ENCODE results near the gene HPN. TPM values are rescaled to one million over a fixed set of nuclear protein-coding genes. Genes with fewer than 3 reads are reported as not detected.
"Not testable (repeated sequence)": the region's sequence is repeated elsewhere in the genome, so short reads cannot be mapped to it uniquely, and the experiment has no call there.

HPN gene
- total RNA-seq, 1 donor from 2014 or later = 564 TPM

DNA sequence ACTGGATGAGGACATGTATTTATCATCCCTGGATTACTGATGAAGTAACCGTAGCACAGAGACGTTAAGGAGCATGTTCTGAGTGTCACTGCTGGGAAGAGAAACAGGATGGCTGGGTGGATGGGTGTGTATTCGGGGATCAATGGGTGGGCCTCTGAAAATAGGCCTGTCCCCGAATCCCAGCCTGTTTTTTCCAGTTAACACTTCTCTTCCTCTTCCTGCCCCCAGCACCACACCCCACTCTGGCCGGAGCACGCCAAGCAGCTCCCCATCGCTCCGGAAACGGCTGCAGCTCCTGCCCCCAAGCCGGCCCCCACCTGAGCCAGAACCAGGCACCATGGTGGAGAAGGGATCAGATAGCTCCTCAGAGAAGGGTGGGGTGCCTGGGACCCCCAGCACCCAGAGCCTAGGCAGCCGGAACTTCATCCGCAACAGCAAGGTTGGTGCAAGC is 32.6 kb upstream of the HPN start:
- DNase-seq (ENCODE audit: low spot score) = no peak
- ATAC-seq = no peak

DNA sequence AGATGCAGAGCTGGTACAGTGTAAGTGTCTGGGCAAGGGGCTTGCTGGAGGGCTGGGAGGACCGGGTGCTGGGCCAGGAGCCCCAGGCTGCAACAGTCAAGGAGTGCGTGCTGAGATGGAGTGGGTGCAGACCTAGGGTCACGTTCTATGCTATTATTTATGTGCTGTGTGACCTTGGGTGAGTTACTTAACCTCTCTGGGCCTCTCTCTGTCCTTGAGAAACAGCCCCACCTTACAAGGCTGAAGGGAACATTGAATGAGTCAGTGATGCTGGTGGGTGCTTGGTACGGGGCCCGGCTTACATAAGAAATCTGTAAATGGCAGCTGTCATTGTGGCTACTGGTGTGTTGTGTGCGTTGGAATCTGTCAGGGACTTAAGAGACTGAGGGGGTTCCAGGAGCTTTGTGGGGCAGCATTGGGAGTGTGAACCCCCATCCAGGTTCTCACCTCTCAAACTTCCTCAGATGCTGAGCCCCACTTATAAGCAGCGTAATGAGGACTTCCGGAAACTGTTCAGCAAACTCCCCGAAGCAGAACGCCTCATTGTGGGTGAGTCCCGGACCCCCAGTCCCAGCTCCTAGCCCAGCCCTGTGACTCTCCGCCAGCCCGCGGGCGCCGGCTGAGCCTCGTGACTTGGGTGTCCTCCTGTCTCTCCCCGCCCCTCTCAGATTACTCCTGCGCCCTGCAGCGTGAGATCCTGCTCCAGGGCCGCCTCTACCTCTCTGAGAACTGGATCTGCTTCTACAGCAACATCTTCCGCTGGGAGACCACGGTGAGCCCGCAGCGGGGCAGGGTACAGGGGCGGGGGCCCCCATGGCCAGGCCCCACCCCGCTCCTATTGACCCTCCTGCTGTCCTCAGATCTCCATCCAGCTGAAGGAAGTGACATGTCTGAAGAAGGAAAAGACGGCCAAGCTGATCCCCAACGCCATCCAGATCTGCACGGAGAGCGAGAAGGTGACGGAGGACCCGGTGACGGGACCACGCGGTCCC is 31.8 kb upstream of the HPN start:
- ATAC-seq (no peak), DNase-seq (ENCODE audit: low spot score) (no peak)

DNA sequence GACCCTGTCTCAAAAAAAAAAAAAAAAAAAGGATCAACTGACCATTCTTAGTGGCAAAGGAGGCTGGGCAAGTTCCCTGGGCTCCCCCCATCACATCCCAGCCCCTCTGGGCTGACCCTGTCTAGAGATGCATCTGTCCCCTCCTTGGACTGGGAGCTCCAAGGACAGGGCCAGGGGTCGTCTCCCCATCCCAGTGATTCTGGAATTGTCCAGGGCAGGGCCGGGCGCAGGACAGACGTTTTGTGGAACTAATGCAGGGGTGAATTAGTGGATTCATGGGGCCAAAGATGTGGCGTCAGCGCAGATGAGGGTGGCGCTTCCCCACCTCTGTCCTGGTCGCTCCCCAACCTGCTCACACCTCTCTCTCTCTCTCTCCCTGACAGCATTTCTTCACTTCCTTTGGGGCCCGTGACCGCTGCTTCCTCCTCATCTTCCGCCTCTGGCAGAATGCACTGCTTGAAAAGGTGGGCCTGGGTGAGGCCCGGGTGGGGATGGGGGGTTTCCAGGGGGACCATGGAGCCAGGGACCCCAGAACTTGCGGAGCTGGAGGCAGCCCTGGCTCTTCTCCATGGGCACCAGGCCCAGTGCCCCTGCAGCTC is 30.3 kb upstream of the HPN start:
- no peak for ATAC-seq
- DNase-seq (ENCODE audit: low spot score) = no peak

DNA sequence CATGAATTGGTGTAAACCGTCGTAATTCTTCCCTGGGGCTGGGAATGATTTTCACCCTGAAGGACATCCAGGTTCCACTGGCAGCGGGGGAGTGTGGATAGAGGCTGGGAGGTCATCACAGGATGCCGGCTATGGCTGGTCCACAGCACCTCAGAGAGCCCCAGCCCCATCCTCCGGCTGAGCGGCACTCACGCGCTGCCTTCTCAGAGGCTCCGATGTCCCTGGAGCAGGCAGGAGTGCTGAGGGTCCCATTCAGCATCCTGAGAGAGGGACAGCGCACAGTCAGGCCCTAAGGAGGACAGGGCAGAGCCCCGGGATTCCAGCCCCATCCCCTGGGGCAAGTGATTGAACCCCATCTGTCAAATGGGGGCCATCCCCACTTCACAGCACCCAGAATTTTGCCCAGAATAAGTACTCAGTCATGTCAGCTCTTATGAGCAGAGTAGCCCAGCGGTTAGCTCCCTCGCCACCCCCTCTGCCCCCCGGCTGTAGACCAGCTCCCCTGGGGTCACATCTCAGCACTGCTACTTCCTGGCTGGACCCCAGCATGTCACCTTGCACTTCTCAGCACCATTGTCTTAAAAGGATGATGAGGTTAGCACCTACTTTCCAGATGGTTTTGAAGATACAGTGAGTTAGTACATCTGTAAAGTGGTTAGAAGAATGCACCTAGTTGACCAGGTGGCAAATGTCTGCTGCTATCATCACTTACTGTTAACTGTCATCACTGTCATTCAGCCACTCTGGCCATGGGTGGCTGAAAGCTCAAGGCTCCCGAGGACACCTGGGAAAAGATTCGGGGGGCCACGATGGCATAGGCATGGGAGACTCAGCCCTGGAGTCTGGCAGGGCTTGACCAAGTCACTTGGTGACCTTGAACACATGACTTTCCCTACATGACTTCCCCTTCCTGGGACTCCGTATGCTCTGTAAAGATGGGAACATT is 29.5 kb upstream of the HPN start:
- ATAC-seq (no peak), DNase-seq (ENCODE audit: low spot score) (no peak)

DNA sequence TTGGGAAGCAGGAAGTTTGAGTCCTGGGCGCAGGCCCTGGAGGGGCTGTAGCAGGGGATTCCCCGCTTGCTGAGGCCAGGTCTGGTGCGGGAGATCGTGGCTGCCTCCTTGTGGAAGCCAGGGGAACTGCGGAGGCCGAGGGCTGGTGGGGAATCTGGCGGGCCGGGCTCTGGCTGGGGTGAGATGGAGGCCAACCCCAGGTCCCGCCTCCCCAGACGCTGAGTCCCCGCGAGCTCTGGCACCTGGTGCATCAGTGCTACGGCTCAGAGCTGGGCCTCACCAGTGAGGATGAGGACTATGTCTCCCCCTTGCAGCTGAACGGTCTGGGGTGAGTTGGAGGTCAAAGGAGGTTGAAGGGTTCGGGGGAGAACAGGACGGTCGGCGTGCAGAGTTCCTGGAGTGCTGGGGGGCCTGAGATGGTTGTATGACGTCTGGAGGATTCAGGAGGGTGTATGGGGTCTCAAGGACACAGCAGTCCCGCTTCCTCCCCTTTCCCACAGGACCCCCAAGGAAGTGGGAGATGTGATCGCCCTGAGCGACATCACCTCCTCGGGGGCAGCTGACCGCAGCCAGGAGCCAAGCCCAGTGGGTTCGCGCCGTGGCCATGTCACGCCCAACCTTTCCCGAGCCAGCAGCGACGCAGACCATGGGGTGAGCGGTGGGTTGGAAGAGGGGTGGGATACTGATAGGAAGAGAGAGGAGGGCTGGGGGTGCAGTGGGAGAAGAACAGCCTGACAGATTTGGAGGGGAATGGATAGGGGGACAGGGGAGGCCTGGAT is 28.3 kb upstream of the HPN start:
- peak; percentile 79 for DNase-seq (ENCODE audit: low spot score)
- peak; percentile 94 for ATAC-seq

DNA sequence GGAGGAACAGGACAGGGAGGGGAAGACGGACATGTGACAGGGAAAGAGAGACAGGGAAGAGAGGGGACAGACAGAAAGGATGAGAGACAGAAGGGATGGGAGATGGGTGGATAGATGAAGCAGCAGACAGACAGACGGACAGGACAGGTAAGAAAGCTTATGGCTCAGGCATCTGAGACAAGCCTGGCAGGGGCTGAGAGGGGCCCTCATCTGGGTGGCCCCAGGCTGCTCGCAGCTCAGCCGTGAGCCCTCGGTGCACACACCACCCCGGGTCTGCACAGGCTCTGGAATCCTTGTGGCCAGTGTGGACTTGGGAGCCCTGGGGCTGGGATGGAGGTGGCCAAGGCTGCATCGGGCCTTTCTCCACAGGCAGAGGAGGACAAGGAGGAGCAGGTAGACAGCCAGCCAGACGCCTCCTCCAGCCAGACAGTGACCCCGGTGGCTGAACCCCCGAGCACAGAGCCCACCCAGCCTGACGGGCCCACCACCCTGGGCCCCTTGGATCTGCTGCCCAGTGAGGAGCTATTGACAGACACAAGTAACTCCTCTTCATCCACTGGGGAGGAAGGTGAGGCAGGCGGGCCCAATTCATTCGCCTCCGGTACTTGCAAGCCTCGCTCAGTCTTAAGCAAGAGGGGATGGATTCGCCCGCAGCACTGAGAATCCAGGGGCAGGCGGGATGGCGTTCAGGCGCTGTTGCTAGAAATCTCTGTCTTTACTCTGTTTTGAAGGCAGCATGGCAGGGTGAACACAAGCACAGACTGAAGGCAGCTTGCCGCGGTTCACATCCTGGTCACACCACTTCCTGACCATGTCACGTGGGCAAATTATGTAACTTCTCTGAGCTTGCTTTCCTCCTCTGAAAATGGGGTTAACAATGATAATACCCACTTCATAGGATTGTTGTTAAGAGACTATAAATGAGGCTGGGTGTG is 27.4 kb upstream of the HPN start:
- ATAC-seq = no peak
- no peak for DNase-seq (ENCODE audit: low spot score)

DNA sequence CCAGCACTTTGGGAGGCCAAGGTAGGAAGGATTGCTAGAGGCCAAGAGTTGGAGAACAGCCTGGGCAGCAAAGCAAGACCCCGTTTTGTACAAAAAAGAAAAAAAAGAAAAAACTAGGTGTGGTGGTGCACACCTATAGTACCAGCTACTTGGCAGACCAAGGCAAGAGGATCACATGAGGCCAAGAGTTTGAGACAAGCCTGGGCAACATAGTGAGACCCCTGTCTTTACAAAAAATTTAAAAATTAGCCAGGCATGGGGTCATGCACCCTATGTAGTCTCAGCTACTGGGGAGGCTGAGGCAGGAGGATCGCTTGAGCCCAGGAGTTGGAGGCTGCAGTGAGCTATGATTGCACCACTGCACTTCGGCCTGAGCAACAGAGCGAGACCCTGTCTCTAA is 26.7 kb upstream of the HPN start:
- ATAC-seq; DNase-seq (ENCODE audit: low spot score): not testable (repeated sequence)

DNA sequence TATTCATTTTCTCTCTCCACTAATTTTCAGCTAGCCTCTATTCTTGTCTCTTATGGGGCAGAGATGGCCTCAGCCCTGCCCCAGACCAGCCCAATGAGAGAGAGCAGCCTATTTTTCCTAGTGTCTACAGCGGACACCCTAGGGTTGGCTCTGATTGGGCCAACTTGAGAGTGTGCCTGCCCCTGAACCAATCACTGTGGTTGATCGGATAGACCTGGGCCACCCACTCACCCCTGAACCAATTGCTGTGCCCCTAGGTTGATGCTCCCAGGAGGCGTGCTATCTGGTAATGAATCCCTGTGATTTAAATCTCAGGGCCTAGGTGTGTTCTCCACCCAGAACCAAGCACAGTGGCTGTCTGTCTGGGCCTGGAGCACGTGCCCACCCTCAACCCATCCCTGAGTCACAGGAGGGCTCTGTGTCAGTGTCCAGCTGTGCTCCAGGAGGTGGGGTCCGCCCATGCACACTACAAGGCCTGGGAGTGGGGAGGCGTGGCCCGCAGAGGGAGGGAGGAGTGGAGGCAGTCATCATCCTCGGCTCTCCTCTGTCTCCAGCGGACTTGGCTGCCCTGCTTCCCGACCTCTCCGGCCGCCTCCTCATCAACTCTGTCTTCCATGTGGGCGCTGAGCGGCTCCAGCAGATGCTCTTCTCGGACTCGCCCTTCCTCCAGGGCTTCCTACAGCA is 26.1 kb upstream of the HPN start:
- ATAC-seq (no peak), DNase-seq (ENCODE audit: low spot score) (no peak)

DNA sequence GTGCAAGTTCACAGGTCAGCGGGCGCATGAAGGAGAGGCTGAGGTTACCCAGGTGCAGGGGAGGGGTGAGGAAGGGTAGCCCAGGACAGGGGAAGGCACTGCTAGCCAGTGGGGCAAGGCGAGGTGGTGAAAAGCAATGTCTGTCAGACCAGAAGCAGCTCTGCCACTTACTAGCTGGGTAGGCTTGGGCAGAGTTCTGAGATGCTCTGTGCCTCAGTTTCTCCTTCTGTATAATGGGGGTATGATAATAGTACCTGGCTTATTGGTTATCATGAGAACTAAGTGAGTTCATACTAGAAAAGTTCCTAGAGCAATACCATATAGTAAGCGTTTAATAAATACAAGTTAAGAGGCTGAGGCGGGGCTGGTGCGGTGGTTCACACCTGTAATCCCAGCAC is 25.6 kb upstream of the HPN start:
- DNase-seq (ENCODE audit: low spot score) (no peak), ATAC-seq (no peak)

DNA sequence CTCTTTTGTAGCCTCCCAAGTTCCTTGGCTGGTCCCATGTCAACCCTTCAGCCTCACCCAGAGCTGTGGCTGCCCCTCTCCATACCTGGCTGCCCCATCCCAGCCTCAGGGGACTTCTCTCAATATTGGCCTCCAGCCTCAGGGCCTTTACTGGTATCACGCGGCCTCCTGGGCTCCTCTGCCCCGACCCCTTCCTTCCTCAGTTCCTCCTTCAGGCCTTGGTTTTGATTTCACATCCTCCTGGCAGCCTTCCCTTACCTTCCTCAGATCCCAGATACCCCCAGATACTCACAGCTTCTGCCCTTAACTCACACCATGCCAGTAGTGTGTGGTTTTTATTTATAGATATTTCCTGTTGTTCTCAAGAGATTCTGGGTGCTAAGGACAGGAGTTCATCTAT is 24.0 kb upstream of the HPN start:
- ATAC-seq (no peak), DNase-seq (ENCODE audit: low spot score) (no peak)

DNA sequence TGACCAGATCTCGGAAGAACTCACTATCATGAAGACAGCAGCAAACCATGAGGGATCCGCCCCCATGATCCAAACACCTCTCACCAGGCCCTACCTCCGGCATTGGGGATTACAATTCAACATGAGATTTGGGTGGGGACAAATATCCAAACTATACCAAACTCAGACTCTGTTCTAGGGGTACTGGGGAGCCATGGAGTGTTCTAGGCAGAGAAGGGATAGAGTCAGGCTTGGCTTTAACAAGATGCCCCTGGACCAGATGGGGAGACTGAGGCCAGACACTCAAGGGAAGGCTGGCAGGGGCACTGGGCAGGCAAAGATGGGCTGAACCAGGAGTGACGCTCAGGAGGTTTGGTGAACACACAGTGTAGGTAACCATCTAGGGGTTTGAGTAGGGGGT is 23.1 kb upstream of the HPN start:
- DNase-seq (ENCODE audit: low spot score) (no peak), ATAC-seq (no peak)

DNA sequence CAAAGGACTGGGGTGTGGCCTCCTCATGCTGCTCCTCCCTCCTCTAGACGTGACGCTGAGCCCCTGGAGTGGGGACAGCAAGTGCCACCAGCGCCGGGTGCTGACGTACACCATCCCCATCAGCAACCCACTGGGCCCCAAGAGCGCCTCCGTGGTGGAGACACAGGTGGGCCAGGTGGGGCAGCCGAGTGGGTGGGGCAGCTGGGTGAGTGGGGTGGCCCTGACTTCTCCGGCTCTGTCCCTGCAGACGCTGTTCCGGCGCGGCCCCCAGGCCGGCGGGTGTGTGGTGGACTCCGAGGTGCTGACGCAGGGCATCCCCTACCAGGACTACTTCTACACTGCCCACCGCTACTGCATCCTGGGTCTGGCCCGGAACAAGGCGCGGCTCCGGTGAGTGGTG is 22.4 kb upstream of the HPN start:
- DNase-seq (ENCODE audit: low spot score) (no peak), ATAC-seq (no peak)

DNA sequence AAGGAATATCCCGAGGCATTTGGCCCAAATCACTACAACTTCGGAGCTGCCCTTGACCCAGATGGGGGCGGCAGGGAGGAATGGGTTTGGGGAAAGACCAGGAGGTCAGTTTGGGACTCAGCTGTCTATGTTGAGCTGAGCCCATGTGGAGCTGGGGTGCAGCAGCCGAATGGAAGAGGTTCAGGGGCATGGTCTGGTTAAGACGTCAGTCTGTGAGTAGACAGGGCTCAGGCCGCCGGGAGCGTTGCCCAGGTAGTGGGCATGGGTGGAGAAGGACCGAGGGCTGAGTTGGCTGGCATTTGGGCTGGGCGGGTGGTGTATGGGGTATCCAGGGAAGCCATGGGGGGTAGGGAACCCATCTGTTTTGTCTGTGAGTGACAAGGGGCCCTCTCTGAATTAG is 20.5 kb upstream of the HPN start:
- DNase-seq (ENCODE audit: low spot score) = no peak
- ATAC-seq = no peak

DNA sequence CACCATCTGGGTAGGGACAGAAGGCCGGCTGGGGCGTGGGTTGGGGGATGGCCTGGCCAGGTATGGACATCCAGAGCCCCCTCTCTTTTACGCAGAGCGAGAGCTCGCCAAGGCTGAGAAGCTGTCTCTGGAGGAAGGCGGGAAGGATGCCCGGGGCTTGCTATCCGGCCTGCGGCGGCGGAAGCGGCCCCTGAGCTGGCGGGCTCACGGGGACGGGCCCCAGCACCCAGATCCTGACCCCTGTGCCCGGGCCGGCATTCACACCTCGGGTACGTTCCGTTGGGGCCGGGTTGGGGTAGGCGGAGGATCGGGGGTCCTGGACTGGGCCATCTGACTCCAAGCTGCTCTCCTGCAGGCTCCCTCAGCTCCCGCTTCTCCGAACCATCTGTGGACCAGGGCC is 19.9 kb upstream of the HPN start:
- ATAC-seq (no peak), DNase-seq (ENCODE audit: low spot score) (no peak)

DNA sequence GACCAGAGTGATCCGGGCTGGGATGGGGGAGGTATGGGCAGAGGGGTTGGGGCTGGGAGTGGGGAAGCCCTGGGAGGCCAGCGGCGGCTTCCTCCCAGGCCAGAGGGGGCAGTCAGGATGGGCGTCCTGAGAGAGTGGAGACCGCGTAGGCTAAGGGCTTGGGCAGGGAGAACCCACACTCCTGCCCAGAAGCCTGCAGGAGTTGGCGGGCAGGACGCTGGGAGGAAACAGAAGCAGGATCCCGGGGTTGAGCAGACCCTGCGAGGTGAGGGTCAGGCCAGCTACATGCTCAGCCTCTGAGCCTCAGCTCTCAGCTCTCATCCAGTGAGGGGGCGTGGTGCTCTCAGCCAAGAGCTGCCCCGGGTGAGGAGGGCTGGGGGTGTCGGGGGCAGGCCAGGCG is 19.1 kb upstream of the HPN start:
- no peak for DNase-seq (ENCODE audit: low spot score)
- ATAC-seq = no peak

DNA sequence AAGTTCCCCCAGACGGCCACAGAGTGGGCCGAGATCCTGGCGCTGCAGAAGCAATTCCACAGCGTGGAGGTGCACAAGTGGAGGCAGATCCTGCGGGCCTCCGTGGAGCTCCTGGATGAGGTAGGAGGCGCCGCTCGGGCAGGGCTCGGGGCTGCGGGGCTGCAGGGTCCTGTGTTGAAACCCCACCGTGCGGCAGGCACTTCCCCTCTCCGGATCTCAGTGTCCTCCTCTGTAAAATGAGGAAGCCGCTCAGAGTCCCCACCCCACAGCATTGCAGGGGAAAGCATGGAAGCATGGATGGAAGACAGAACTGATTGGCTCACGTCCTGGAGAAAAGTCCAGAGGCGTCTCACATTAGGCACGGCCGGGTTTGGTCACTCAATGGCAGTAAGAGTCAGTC is 18.1 kb upstream of the HPN start:
- ATAC-seq (peak; percentile 26), DNase-seq (ENCODE audit: low spot score) (no peak)

DNA sequence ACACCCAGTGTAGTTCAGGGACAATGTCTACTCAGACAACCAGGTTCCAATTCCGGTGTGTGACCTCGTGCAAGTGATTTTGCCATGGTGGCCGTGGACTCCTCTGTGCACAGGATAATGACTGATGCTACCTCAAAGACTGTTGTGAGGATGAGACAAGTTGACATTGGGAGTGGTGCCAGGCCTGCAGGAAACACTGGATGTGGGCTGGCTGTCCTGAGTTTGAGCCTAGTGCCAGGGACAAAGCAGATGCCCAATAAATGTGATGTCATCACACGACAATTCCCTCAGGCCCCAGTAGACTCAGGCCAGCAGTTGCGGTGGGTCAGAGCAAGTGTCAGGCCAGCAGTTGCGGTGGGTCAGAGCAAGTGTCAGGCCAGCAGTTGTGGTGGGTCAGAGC is 17.4 kb upstream of the HPN start:
- ATAC-seq (no peak), DNase-seq (ENCODE audit: low spot score) (no peak)

DNA sequence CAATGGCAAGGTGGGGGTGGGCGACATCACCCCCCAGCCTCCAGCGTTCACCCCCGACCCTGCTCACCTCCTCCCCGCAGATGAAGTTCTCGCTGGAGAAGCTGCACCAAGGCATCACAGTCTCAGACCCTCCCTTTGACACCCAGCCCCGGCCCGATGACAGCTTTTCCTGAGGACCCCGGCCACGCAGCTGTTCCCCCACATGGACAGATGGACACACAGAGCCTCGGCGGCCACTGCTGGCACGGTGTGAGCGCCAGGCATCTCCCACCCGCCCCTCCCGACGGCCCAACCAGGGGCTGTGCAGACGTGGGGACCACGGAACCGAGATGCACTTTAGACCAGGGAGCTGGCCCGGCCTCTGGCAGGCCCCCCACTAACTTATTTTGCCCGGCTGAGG is 15.6 kb upstream of the HPN start:
- DNase-seq (ENCODE audit: low spot score) (no peak), ATAC-seq (no peak)

DNA sequence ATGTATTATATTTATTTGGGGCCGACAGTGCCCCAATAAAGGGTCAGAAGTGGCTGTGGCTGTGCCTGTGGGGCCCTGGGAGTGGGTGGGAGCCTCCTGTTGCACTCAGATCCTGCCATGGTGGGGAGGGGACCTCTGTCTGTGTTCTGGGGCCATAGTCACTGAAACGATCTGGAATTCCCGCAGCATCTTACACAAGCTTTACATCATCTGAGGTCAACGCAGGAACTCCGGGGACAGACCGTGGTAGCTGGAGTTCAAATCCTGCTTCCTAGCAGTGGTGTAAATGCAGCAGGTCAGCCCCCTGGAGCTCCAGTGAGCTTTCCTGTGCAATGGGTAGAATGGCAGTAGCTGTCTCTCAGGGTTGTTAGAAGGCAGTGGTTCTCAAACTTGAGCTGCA is 15.1 kb upstream of the HPN start:
- ATAC-seq = no peak
- no peak for DNase-seq (ENCODE audit: low spot score)
